OCI-LY7 (cell line): ENCODE results near the gene STIM1. TPM values are rescaled to one million over a fixed set of nuclear protein-coding genes. Genes with fewer than 3 reads are reported as not detected.

Experiments
- BruUV-seq: library from RNA; stranded (reverse); fragments of 400-500 nt; replicated peaks from 2 replicates; lab custom pipeline; 2021; lab: Mats Ljungman, UMichigan
- CTCF ChIA-PET: fragments of 300-600 bp; sonication (Branson Sonifier 250); formaldehyde crosslinking; loops from one replicate; lab custom pipeline; 2022; ENCODE audit warnings: antibody characterized with exemption; ENCODE audit not compliant: unreplicated experiment; lab: Charles Lee
- POLR2A ChIA-PET: fragments of 300-600 bp; sonication (Branson Sonifier 250); formaldehyde crosslinking; loops from one replicate; lab custom pipeline; 2022; ENCODE audit warnings: antibody characterized with exemption; lab: Charles Lee
- DNase-seq: peaks from one replicate; pipeline ENCODE4 v3.0.0-alpha.2; 2015; ENCODE audit warnings: low spot score
- H2AFZ ChIP-seq: fragments of 200-600 bp; sonication (generic), shearing (Covaris generic); 2 replicates; pipeline ENCODE4 v1.6.1; 2014; ENCODE audit warnings: mild to moderate bottlenecking, antibody characterized with exemption, low read length, moderate library complexity
- H3K27ac ChIP-seq: fragments of 200-600 bp; sonication (generic); 2 replicates; pipeline ENCODE4 v1.5.1; 2014; ENCODE audit warnings: mixed run types, low read depth, mild to moderate bottlenecking, moderate library complexity, low read length, inconsistent platforms; ENCODE audit not compliant: poor library complexity, severe bottlenecking
- H3K36me3 ChIP-seq: fragments of 200-600 bp; sonication (generic); 2 replicates; pipeline ENCODE4 v1.6.1; 2014; ENCODE audit warnings: mild to moderate bottlenecking, antibody characterized with exemption, low read length, moderate library complexity, mixed read lengths; ENCODE audit not compliant: insufficient read depth
- H3K4me1 ChIP-seq: fragments of 200-600 bp; sonication (generic); 2 replicates; pipeline ENCODE4 v1.5.1; 2014; ENCODE audit warnings: mild to moderate bottlenecking, low read length; ENCODE audit not compliant: insufficient read depth, poor library complexity, severe bottlenecking
- H3K4me2 ChIP-seq: fragments of 200-600 bp; sonication (generic); 2 replicates; pipeline ENCODE4 v1.6.1; 2014; ENCODE audit warnings: mild to moderate bottlenecking, low read length
- H3K4me3 ChIP-seq: fragments of 200-600 bp; sonication (generic); 2 replicates; pipeline ENCODE4 v1.5.1; 2014; ENCODE audit warnings: mild to moderate bottlenecking, low read depth, low read length; ENCODE audit not compliant: poor library complexity, severe bottlenecking
- H3K79me2 ChIP-seq: fragments of 200-600 bp; sonication (generic); 2 replicates; pipeline ENCODE4 v1.6.1; 2016; ENCODE audit warnings: low read depth, mild to moderate bottlenecking, low read length, moderate library complexity, mixed read lengths; ENCODE audit not compliant: insufficient read depth
- H3K9me2 ChIP-seq: fragments of 200-600 bp; sonication (generic); 2 replicates; pipeline ENCODE4 v1.6.1; 2016; ENCODE audit warnings: mild to moderate bottlenecking, low read length, mixed read lengths; ENCODE audit not compliant: insufficient read depth
- H3K9me3 ChIP-seq: fragments of 200-600 bp; sonication (generic); 2 replicates; pipeline ENCODE4 v1.6.1; 2014; ENCODE audit warnings: mild to moderate bottlenecking, mixed run types, low read length, mixed read lengths
- H4K20me1 ChIP-seq: fragments of 200-600 bp; sonication (generic); 2 replicates; pipeline ENCODE4 v1.6.1; 2014; ENCODE audit warnings: mild to moderate bottlenecking, antibody characterized with exemption, low read length, moderate library complexity, mixed read lengths; ENCODE audit not compliant: insufficient read depth
- EZH2phosphoT487 ChIP-seq: fragments of 200-600 bp; sonication (generic); IDR thresholded peaks from 2 replicates; pipeline ENCODE4 v1.6.1; 2018; ENCODE audit warnings: low read depth, borderline replicate concordance, mild to moderate bottlenecking, mixed run types, antibody characterized with exemption, low read length, moderate library complexity, mixed read lengths
- intact Hi-C: fragments of 100-400 bp; cut with micrococcal nuclease; formaldehyde crosslinking; loops from one replicate; pipeline ENCODE4 v1.10.0; 2022; ENCODE audit not compliant: unreplicated experiment
- total RNA-seq, 2 experiments: library from RNA; depleted of rRNA in 1 of 2; stranded (reverse); fragments of >200 nt in 1 of 2; shearing (Covaris generic) in 1 of 2; gene quantifications; 2 replicates each; pipeline ENCODE4 v1.2.3, GENCODE V29; 2014 to 2022
- TF ChIP-seq, protein P1 (sequence below): fragments of 200-600 bp; sonication (generic); conservative IDR thresholded peaks from 2 replicates; pipeline ENCODE4 v1.5.1; 2014; ENCODE audit warnings: mild to moderate bottlenecking, antibody characterized with exemption, low read length, moderate library complexity, mixed read lengths

Gene STIM1
- total RNA-seq, 2 experiments from 2014 or later = 21.0 to 49.1 TPM

DNA sequence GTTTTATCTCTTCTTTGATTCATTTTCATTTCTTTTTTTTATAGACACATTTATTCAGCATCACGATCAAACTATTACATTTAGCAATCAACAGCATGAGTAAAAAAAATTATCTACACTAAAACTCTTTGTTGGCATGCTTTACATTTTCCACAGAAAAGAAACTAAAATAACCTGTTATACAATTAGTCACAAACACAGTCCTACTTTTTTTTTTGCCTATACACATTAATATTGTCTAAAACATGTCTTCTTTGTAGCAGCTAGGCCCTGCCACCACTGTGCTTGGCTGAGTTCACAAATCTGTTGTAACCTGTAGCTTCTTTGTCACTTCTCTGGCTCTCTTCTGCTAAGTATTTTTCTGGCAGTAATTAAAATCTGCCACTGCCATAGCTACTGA lies 117.0 kb downstream of the STIM1 start:
- Histone ChIP-seq H3K9me3 (no peaks in the 10 kb centered on the region), H2AFZ (no peak overlapping the region), H3K27ac (no peak overlapping the region), H3K4me3 (no peak overlapping the region), H3K36me3 (peaks cover 19% of the 10 kb centered on the region), H4K20me1 (no peaks in the 10 kb centered on the region), H3K4me1 (no peaks in the 10 kb centered on the region), H3K4me2 (no peak overlapping the region), H3K9me2 (no peaks in the 10 kb centered on the region), H3K79me2 (no peaks in the 10 kb centered on the region)
- no TSS peak for BruUV-seq
- intact Hi-C loops = no loop called here
- ChIA-PET CTCF (no interaction called here), POLR2A (interaction anchor here (1.5 kb wide), 1 partner anchor 92 kb away, joined by 3 read pairs; no protein-coding TSS in a partner anchor)
- no peak for DNase-seq
- TF ChIP-seq, protein P1, sequence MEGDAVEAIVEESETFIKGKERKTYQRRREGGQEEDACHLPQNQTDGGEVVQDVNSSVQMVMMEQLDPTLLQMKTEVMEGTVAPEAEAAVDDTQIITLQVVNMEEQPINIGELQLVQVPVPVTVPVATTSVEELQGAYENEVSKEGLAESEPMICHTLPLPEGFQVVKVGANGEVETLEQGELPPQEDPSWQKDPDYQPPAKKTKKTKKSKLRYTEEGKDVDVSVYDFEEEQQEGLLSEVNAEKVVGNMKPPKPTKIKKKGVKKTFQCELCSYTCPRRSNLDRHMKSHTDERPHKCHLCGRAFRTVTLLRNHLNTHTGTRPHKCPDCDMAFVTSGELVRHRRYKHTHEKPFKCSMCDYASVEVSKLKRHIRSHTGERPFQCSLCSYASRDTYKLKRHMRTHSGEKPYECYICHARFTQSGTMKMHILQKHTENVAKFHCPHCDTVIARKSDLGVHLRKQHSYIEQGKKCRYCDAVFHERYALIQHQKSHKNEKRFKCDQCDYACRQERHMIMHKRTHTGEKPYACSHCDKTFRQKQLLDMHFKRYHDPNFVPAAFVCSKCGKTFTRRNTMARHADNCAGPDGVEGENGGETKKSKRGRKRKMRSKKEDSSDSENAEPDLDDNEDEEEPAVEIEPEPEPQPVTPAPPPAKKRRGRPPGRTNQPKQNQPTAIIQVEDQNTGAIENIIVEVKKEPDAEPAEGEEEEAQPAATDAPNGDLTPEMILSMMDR = no peak
- TF ChIP-seq EZH2phosphoT487 = no peak

DNA sequence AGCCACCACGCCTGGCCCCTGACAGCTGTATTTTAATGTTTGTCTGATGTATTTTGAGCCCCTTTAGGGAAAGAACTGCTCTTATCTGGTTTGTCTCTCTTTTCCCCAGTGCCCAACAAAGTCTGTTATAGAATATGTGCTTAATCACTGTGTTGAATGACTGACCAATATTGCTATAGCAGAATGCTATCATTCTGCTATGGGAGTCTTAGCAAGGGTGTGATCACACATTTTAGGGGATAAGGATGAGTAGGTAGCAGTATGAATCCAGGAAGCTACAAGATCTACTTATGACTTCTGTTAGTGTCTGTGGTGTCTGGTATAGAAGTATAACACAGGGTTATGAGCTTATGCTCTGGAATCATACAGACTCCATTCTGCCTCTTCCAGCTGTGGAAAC lies 121.6 kb downstream of the STIM1 start:
- no peaks in the 10 kb centered on the region for H3K9me3 ChIP-seq
- TF ChIP-seq EZH2phosphoT487 = no peak
- TF ChIP-seq, protein P1 = no peak
- DNase-seq = no peak
- BruUV-seq = no TSS peak
- no peak overlapping the region for H3K27ac ChIP-seq
- ChIA-PET CTCF (interaction anchor here (0.8 kb wide), 1 partner anchor 122 kb away, joined by 3 read pairs; the partner anchor contains the start of gene STIM1), POLR2A (interaction anchor here (1.2 kb wide), 2 partner anchors 21 to 29 kb away, joined by 3 to 4 read pairs; no protein-coding TSS in a partner anchor)
- H4K20me1 ChIP-seq = no peaks in the 10 kb centered on the region
- H3K4me1 ChIP-seq = no peaks in the 10 kb centered on the region
- no peak overlapping the region for H3K4me2 ChIP-seq
- H3K36me3 ChIP-seq = no peaks in the 10 kb centered on the region
- H3K4me3 ChIP-seq = no peak overlapping the region
- no peak overlapping the region for H2AFZ ChIP-seq
- H3K79me2 ChIP-seq = no peaks in the 10 kb centered on the region
- H3K9me2 ChIP-seq = no peaks in the 10 kb centered on the region
- intact Hi-C loops = no loop called here

DNA sequence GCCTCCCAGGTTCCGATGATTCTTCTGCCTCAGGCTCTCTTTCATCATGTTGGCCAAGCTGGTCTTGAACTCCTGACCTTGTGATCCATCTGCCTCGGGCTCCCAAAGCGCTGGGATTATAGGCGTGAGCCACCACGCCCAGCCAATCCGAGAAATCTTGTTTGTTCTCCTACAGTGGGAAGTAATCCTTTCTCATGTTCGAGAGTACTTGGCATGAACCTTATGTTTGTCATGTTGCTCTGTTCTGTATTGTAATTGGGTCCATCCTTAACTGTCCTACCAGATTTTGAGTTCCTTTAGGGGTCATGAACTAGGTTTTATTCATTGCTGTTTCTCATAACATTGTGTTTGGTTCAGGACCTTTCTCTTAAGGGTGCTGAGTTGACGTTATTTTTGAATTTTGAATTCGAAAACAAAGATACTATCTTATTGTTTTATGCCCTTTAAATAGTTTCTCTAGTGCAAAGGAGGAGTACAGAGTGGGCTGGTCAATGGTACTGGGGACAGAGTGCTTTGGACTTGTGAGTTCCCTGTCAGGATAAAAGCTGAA lies 125.7 kb downstream of the STIM1 start:
- no peaks in the 10 kb centered on the region for H3K79me2 ChIP-seq
- H3K4me1 ChIP-seq = peaks cover 13% of the 10 kb centered on the region
- CTCF ChIA-PET = no interaction called here

More for the DNA sequence above, 125.7 kb downstream of the STIM1 start:
- Histone ChIP-seq H4K20me1 (no peaks in the 10 kb centered on the region), H2AFZ (no peak overlapping the region), H3K4me2 (no peak overlapping the region), H3K4me3 (no peak overlapping the region), H3K9me3 (no peaks in the 10 kb centered on the region), H3K9me2 (no peaks in the 10 kb centered on the region), H3K36me3 (no peaks in the 10 kb centered on the region), H3K27ac (no peak overlapping the region)
- no TSS peak for BruUV-seq
- intact Hi-C loops = loop anchor here (10.0 kb wide), 1 partner anchor 126 kb away; the partner anchor contains the start of gene STIM1
- POLR2A ChIA-PET = no interaction called here
- DNase-seq = no peak
- TF ChIP-seq EZH2phosphoT487 = no peak
- TF ChIP-seq, protein P1 = no peak
